ENCODE data around the gene ARL4D. TPM values are rescaled to one million over a fixed set of nuclear protein-coding genes. Genes with fewer than 3 reads are reported as not detected.

The ARL4D gene
- total RNA-seq, 1 donor from 2014 or later: 35.7 TPM

DNA sequence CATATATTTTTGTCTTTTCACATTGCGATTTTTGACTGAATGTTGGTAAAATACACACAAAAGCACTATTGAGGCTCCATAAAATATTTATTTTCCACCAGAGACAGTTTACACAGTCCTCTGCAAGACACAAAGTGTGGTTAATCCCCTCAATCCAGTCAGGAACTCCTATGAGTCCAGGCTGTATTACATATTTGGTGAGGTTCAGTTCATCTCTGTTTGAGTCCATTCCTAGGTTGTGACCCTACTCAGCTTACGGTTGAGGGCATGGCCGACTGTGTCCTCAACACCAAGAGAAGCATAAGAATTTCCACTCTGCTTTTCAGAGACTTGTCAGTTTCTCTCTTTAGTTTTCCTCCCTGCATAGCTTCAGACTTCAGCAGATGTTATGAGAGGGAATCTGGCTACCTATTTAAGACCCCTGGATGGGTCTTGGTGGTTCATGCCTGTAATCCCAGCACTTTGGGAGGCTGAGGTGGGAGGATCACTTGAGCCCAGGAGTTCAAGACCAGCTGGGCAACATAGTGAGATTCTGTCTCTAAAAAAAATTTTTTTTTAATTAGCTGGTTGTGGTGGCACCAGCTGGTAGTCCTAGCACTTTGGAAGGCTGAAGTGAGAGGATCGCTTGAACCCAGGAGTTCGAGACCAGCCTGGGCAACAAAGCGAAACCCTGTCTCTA, 25.1 kb downstream of the ARL4D start:
- Mint-ChIP-seq H3K36me3 (ENCODE audit: low read depth, unreplicated experiment) (no peaks in the 10 kb centered on the region), H3K4me1 (ENCODE audit: unreplicated experiment) (no peaks in the 10 kb centered on the region), H3K9me3 (ENCODE audit: unreplicated experiment) (no peaks in the 10 kb centered on the region), H3K27ac (ENCODE audit: unreplicated experiment) (no peak overlapping the region), H3K27me3 (ENCODE audit: unreplicated experiment) (no peaks in the 10 kb centered on the region), H3K4me3 (ENCODE audit: unreplicated experiment) (no peak overlapping the region)
- DNase-seq (ENCODE audit: low spot score): no peak
- TF ChIP-seq, protein P1, sequence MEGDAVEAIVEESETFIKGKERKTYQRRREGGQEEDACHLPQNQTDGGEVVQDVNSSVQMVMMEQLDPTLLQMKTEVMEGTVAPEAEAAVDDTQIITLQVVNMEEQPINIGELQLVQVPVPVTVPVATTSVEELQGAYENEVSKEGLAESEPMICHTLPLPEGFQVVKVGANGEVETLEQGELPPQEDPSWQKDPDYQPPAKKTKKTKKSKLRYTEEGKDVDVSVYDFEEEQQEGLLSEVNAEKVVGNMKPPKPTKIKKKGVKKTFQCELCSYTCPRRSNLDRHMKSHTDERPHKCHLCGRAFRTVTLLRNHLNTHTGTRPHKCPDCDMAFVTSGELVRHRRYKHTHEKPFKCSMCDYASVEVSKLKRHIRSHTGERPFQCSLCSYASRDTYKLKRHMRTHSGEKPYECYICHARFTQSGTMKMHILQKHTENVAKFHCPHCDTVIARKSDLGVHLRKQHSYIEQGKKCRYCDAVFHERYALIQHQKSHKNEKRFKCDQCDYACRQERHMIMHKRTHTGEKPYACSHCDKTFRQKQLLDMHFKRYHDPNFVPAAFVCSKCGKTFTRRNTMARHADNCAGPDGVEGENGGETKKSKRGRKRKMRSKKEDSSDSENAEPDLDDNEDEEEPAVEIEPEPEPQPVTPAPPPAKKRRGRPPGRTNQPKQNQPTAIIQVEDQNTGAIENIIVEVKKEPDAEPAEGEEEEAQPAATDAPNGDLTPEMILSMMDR (IDR thresholded peaks at IDR 0.05; ENCODE audit: unreplicated experiment): no peak

DNA sequence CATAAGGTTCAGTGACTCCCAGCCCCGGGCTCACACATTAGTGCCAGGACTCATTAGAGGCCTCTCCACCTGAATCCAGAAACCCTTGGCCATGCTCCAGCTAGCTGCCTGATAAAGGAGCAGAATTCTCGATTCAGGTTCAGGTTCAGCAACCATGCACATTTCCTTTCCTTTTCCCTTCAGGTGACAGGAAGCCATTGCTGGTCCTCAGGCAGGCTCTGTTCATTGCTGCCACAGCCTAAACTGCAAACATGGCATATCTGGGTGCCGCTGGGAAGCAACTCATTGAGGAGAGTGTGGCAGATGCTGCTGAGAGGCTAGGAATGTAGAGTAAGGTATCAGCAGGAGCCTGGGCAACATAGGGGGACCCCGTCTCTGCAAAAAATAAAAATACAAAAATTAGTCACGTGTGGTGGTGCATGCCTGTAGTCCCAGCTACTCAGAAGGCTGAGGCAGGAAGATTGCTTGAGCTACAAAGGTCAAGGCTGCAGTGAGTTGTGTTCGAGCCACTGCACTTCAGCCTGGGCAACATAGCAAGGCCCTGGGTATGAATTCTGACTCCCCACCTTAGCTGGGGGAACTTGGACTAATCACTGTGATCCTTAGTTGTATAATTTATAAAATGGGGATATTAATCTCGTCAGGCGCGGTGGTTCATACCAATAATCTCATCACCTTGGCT, 28.7 kb downstream of the ARL4D start:
- Mint-ChIP-seq H3K36me3 (ENCODE audit: low read depth, unreplicated experiment) (no peaks in the 10 kb centered on the region), H3K9me3 (ENCODE audit: unreplicated experiment) (no peaks in the 10 kb centered on the region), H3K27ac (ENCODE audit: unreplicated experiment) (no peak overlapping the region), H3K4me1 (ENCODE audit: unreplicated experiment) (peaks cover 6% of the 10 kb centered on the region), H3K4me3 (ENCODE audit: unreplicated experiment) (no peak overlapping the region), H3K27me3 (ENCODE audit: unreplicated experiment) (peaks cover 1% of the 10 kb centered on the region)
- no peak for DNase-seq (ENCODE audit: low spot score)
- TF ChIP-seq, protein P1 (IDR thresholded peaks at IDR 0.05; ENCODE audit: unreplicated experiment): no peak

DNA sequence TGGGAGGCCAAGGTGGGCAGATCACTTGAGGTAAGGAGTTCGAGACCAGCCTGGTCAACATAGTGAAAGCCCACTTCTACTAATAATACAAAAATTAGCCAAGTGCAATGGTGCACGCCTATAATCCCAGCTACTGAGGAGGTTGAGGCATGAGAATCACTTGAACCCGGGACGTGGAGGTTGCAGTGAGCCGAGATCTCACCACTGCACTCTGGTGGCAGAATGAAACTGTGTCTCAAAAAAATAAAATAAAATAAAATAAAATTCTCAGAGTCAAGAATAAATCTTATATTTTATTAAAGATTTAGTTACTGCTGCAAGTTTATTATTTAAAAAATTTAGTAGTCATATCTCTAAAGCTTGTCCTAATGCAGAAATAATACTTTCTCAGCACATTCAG, 29.7 kb downstream of the ARL4D start:
- H3K27me3 Mint-ChIP-seq (ENCODE audit: unreplicated experiment): peaks cover 1% of the 10 kb centered on the region
- no peak for DNase-seq (ENCODE audit: low spot score)
- H3K4me3 Mint-ChIP-seq (ENCODE audit: unreplicated experiment): no peak overlapping the region
- H3K36me3 Mint-ChIP-seq (ENCODE audit: low read depth, unreplicated experiment): no peaks in the 10 kb centered on the region
- TF ChIP-seq, protein P1 (IDR thresholded peaks at IDR 0.05; ENCODE audit: unreplicated experiment): no peak
- no peak overlapping the region for H3K27ac Mint-ChIP-seq (ENCODE audit: unreplicated experiment)
- peaks cover 6% of the 10 kb centered on the region for H3K4me1 Mint-ChIP-seq (ENCODE audit: unreplicated experiment)
- no peaks in the 10 kb centered on the region for H3K9me3 Mint-ChIP-seq (ENCODE audit: unreplicated experiment)

DNA sequence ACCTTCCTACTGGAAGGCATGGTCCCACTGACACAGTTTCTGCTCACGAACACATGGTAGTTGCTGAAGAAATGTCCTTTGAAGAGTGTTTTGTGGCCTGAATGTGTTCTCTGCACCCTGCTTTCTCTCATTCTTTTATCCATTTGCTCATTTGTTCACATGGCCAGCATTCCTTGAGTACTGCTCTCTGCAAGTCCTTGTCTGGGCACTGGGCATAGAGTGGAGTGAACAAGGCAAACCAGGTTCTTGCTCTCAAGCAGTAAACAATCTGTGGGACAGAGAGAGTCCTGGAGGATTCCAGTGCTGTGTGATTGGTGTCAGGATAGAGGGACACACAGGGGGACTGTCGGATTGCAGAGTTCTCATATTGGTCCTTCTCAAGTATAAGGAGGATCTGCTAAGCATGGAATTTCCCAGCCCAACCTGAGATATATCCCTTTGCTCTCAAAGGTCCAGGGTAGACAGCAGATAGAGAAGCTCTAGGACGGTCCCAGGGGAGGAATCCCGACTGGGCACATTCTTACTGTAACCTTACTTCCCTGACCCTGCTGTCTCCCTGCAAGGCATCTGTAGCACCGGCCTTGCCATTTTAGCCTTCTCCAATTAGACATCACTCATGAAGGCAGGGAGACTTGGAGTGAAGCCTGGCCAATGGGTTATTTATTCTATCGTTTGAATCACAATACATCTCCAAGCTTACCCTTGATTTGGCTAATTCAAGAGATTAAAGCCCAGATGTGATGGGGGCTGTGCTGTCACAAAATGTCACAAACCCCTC, 32.3 kb downstream of the ARL4D start:
- no peak overlapping the region for H3K27ac Mint-ChIP-seq (ENCODE audit: unreplicated experiment)
- TF ChIP-seq, protein P1 (IDR thresholded peaks at IDR 0.05; ENCODE audit: unreplicated experiment): no peak
- H3K9me3 Mint-ChIP-seq (ENCODE audit: unreplicated experiment): no peaks in the 10 kb centered on the region
- H3K4me1 Mint-ChIP-seq (ENCODE audit: unreplicated experiment): peaks cover 6% of the 10 kb centered on the region
- no peak for DNase-seq (ENCODE audit: low spot score)
- H3K27me3 Mint-ChIP-seq (ENCODE audit: unreplicated experiment): peaks cover 1% of the 10 kb centered on the region
- no peaks in the 10 kb centered on the region for H3K36me3 Mint-ChIP-seq (ENCODE audit: low read depth, unreplicated experiment)
- no peak overlapping the region for H3K4me3 Mint-ChIP-seq (ENCODE audit: unreplicated experiment)
